VCaP (cell line): ENCODE data around the gene STX10.
A peak's percentile ranks its signal among the peaks of the same experiment; 100 is the strongest.

Source experiments
- H3K27ac ChIP-seq: fragments of 450-650 bp; 2 replicates; pipeline ENCODE4 v1.5.1; 2017
- CTCF ChIP-seq: fragments of 450-650 bp; conservative IDR thresholded peaks from 2 replicates; pipeline ENCODE4 v1.5.1; 2017; ENCODE audit warnings: mild to moderate bottlenecking, moderate library complexity

Gene STX10

DNA sequence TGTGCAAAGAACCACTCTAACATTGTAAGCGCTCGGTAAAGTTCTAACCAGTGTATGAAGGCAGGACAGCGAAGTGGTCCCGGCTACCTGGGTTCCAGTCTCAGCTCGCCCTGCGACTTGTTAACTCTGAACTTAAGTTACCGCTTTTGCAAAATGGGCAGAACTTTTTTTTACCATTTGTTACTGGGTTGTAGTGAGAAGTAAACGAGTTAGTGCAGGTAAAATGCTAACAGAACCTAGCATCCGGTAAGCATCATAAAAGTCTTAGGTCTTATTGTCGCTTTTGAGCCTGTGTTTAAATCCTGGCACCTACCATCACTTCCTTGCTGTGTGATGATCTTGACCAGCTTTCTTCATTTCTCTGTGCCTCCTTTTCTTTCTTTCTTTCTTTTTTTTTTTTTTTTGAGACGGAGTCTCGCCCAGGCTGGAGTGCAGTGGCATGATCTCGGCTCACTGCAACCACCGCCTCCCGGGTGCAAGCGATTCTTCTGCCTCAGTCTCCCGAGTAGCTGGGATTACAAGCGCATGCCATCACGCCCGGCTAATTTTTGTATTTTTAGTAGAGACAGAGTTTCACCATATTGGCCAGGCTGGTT is 32.9 kb downstream of the STX10 start:
- no peak for TF ChIP-seq CTCF
- peak overlapping the region; percentile 84 for H3K27ac ChIP-seq

DNA sequence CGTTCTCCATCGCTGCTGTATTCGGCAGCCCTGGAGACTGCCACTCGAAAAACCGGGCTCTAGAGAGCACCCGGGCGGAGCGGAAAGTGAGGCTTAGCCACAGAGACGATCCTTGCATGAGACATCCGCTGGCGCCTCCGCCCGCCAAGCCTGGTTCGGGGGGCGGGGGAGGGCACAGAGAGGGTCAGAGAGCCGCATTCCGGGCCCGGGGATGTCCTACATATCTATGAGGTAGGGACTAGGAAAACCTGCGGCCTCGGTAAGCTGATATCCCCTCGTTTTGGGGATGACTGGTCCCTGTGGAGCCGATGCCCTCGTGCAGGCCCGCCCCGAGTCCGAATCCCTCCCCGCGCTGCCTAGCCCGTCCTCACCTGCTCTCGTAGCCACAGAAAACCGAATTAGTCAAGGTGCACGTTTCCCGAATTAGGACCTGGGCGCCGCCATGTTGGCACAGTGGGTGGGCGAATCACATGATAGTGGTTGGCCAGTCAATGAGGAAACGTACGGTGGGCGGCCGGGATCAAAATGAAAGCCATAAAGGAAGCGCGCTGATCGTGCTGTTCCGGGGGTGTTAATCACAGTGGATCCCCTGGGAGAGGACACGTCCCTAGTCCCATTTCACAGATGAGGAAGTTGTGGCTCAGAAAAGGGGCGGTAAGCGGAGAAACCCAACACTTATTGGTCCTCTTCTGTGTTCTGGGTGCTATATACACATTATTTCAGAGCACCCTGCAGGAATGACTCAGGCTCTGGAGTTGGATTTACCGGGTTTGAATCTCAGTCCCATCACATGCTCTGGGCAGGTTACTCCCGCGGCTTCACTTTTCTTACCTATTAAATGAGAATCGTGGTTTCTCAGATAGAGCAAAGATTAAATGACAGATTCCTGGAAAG is 33.6 kb downstream of the STX10 start, which contains the start of gene TRMT1:
TSS of gene TRMT1 (minus strand) at position 459 of the 894 bp plus-strand sequence. CDS start at position 118, 341 bp downstream.
- peak within 1 kb of the TSS; percentile 84 for H3K27ac ChIP-seq
- no peak for TF ChIP-seq CTCF

GRCh38 chr19:13115936-13116281 is 34.3 kb downstream of the STX10 start:
- no peak for TF ChIP-seq CTCF
- H3K27ac ChIP-seq: peak overlapping the region; percentile 84

DNA sequence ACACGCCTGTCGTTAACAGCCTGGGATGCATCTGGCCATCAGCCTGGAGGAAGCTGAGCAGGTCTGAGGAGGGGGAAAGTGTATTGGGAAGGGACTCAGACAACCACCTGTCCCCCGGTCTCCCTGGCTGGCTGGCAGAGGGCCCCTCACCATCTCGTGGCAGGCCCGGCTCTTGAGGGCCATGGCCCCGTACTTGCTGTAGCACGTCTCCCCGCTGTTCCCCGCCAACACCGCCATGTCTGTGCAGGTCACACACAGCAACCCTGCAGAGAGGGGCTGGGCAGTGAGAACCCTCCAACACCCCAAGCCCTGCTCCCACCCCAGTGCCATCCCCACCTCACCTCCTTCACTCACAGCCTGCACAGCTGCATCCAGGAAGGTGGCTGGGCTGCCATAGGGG is 37.6 kb downstream of the STX10 start:
- H3K27ac ChIP-seq: no peak overlapping the region
- no peak for TF ChIP-seq CTCF

DNA sequence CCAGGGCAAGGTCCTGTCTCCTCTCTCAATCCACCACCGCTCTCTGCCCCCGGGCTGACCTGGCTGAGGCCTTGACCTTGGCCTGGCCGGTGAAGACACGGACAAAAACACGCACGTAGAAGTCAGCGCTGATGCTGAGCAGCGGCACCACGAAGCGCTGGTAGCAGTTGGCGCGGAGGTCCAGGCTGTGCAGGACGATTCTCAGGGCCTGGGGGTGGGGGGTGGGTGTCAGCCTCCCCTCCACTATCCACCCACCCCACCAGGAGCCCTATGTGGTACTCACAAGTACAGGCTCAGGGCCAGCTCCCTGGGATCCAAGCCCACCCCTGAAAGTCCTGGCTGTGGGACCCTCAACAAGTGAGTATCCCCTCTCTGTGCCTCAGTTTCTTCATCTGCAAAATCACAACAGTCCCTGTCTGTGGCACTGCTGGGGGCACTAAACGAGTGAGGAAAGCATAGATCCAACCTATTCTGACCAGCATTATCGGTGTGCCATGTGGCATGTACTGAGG is 40.0 kb downstream of the STX10 start:
- TF ChIP-seq CTCF: no peak
- no peak overlapping the region for H3K27ac ChIP-seq

- H3K27ac ChIP-seq: no peak overlapping the region
- TF ChIP-seq CTCF: no peak
These were observed 40.6 kb downstream of the STX10 start for GRCh38 chr19:13109361-13110098.
